ENCODE results near the gene KIF1C.

The KIF1C gene

DNA sequence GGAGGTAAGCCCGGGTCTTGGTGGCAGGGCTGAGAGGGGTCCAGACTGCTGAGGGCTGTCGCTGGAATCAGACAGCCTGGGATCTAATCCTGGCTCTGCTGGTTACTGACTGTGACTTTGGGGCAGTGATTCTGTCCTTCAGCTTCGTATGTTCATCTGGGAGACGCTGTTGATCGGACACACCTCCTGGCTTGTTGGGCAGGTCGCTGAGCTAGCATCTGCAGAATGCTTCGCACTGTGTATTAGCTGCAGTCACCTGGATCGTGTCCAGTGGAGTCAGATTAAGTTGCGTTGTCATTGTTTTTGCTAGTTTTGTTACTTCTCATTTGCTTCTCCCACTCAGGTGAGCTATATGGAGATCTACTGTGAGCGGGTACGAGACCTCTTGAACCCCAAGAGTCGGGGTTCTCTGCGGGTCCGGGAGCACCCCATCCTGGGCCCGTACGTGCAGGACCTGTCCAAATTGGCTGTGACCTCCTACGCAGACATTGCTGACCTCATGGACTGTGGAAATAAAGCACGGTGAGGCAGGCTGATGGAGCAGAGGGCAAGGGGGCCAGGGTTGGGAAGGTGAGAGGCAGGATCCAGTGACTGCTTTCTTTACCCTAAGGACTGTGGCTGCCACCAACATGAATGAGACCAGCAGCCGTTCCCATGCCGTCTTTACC, 4.5 kb downstream of the KIF1C start:
- DNase-seq, result no peak

DNA sequence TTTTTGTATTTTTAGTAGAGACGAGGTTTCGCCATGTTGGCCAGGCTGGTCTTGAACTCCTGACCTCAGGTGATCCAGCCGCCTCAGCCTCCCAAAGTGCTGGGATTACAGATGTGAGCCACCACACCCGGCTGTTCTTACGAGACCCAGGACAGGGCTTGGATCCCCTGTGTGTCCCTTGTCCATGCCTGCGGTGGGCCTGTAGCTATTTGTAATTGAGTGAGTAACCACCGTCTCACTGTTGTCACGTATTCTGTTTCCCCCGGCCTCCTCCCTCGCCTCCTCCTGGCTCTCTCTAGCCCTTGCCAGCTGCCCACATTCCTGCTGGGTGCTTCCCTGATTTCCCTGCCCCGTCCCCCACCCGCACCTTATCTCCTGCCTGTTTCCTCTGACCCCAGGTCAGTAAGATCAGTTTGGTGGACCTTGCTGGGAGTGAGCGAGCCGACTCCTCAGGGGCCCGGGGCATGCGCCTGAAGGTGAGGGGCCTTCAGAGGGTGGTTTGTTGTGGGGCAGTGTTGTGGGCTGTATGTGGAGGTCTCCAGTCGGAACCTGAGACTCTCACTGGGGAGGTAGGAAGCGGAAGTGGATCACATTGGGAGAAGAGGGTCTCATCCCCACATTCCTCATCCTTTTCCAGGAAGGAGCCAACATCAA, 5.6 kb downstream of the KIF1C start:
- no peak for DNase-seq

DNA sequence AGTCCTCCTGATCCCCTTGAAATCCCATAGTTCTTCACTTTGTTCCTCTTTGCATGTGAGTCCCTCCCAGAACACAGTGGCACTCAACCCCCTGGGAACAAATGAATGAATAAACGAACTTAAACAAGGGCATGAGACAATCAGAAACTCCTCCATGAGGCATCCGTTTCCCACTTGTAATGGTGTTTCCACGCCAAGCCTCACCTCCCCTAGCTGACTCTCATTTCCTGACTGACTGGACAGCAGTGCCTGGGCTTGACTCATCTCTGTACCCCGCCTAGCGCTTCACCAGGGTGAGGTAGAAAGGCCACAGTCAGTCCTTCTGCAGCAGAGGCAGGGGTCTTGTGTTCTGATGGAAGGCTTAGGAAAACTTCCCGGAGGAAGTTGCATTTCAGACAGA, 14.2 kb downstream of the KIF1C start:
- peak; percentile 80 for DNase-seq

GRCh38 chr17:5014357-5014756, 16.6 kb downstream of the KIF1C start:
- no peak for DNase-seq

- peak; percentile 41 for DNase-seq
These were observed 21.8 kb downstream of the KIF1C start for GRCh38 chr17:5019475-5019956.

DNA sequence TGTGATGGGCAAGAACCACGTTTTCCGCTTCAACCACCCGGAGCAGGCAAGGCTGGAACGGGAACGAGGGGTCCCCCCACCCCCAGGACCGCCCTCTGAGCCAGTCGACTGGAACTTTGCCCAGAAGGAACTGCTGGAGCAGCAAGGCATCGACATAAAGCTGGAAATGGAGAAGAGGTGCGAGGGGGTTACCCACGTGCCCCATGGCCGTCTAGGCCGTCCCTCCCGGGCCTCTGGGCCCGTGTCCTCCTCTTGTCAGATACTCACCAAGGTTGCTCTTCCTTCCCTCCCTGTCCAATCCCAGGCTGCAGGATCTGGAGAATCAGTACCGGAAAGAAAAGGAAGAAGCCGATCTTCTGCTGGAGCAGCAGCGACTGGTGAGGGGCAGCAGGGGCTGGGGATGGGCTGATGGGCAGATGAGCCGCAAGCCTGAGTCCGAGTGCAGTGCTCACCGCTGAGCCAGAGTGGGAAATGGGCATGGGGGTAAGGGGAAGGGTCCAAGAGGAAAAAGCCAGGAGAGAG, 22.8 kb downstream of the KIF1C start:
- no peak for DNase-seq

GRCh38 chr17:5022171-5022711, 24.5 kb downstream of the KIF1C start:
- DNase-seq, result no peak

DNA sequence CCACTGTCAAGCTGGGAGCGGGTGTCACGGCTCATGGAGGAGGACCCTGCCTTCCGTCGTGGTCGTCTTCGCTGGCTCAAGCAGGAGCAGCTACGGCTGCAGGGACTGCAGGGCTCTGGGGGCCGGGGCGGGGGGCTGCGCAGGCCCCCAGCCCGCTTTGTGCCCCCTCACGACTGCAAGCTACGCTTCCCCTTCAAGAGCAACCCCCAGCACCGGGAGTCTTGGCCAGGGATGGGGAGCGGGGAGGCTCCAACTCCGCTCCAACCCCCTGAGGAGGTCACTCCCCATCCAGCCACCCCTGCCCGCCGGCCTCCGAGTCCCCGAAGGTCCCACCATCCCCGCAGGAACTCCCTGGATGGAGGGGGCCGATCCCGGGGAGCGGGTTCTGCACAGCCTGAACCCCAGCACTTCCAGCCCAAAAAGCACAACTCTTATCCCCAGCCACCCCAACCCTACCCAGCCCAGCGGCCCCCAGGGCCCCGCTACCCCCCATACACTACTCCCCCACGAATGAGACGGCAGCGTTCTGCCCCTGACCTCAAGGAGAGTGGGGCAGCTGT, 25.9 kb downstream of the KIF1C start:
- DNase-seq, result no peak

DNA sequence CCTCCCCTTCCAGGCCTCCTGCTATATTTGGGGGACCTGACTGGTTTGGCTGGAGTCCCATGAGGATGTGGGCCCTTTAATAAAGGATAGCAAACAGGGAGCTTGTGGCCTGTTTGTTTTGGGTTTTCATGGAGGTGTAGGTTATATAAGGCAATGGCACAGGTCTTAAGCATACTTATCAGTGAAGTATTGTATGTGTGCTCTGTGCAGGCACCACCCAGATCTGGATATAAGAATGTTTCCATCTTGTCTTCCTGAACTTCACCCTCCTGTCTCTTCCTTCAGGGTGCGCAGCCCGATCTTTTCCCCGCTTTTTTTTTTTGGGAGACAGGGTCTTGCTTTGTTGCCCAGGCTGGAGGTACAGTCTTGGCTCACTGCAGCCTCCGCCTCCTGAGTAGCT, 26.9 kb downstream of the KIF1C start:
- no peak for DNase-seq

- DNase-seq, result no peak
These were observed 29.5 kb downstream of the KIF1C start for GRCh38 chr17:5027299-5027698.

- peak; percentile 65 for DNase-seq
These were observed 30.2 kb downstream of the KIF1C start for GRCh38 chr17:5027916-5028315.

GRCh38 chr17:5030168-5030567, 32.4 kb downstream of the KIF1C start:
- peak; percentile 31 for DNase-seq

DNA sequence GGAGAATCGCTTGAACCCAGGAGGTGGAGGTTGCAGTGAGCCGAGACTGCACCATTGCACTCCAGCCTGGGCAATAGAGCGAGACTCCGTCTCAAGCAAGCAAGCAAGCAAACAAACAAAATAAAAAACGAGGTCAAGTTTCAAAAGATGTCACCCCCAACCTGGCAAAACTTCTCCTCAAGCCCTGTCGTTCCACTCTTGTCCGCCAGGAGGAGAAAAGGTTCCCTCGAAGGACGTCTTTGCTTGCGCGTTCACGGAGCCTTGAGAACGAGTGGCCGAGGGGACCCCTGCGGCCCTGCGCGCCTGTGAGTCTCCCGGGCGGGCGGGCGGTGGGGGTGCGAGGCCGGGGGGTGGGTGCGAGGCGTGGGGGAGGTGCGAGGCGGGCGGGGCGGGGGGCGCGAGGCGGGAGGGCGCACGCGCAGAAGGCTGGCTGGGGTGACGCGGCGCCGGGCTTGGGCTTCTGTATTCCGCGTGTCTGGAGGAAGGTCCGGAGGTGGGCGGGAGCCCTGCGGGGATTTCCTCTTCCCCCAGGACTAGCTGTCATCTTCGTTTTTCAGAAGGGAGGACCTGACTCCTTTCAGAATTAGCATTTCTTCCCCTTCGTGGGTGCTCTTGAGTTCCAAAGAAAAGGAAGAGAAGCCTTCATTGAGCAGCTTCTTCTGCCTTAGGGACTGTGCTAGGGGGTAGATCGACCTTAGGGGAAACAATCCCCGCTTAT, 33.8 kb downstream of the KIF1C start:
- DNase-seq, result peak; percentile 98

GRCh38 chr17:5032865-5033264, 35.1 kb downstream of the KIF1C start:
- no peak for DNase-seq

GRCh38 chr17:5033352-5034015, 35.7 kb downstream of the KIF1C start:
- DNase-seq, result no peak

DNA sequence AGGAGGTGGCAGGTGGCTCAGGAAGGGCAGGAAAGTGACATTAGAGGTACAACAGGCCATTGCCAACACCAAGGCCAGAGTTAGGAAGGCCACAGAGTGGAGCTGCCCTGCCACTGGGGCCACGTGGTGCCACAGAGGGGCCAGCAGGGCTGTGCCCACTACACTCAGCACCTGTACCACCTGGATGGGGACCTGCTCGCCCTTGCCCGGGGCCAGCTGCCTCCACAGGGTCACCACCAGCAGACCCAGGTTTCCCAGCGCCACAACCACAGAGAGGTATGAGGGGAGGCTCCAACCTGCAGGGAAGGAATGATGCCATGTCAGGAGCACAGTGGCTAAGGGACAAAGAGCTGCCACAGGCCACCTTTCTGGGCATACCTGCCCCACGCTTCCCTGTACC, 36.3 kb downstream of the KIF1C start:
- DNase-seq, result no peak

DNA sequence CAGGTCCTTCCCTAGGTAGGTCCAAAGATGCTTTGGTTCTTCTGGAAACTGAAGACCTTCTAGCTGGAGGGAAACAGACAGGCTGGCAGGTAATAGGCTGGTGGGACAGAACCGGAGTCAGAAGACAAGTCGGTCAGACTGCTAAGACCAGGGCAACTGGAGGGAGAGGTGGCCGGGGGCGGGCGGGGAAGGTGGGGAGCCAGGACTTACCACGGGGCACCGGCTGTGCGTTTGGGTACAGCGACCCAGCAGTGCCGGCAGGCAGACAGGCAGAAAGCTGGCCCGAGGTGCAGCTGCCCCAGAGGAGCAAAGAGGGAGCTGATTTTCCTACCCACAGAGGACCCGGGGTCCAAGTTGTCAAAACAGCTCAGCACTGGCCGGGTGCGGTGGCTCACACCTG, 36.9 kb downstream of the KIF1C start:
- no peak for DNase-seq

GRCh38 chr17:5035315-5035714, 37.6 kb downstream of the KIF1C start, which contains the start of gene SLC52A1:
SLC52A1 (minus strand) TSS chr17:5035426; CDS start chr17:5034606, 820 bp downstream.
- DNase-seq, result no peak

DNA sequence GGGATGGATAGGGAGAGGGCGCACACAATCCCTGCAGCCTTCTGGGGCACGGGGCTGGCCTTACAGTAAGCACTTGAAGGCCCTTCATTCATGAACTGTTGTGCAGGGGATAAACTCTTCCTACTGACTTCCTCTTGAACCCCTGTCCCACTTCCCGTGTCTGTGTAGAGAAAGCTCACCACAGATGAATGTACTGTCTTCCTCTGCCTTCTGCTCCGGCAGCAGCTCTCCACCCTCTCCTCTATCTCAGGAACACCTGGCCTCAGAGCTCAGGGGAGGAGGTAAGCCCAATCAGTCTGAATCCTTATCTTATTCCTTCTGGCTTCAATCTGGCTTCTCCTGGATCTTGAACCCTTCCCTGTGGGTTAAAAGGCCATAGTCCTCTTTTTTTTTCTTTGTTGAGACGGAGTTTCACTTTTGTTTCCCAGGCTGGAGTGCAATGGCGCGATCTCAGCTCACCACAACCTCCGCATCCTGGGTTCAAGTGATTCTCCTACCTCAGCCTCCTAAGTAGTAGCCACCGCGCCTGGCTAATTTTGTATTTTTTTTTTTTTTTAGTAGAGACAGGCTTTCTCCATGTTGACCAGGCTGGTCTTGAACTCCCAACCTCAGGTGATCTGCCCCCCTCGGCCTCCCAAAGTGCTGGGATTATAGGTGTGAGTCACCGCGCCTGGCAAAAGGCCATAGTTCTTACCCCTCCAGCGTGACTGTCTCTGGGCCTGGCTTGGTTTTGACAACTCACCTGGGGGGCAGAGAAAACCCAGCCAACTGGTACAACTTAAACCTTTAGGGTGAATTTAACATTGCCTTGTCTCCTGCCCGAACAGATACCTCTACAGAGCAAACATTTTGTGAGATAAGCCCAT, 44.6 kb downstream of the KIF1C start:
- DNase-seq, result no peak

- DNase-seq, result no peak
These were observed 45.8 kb downstream of the KIF1C start for GRCh38 chr17:5043524-5043923.

DNA sequence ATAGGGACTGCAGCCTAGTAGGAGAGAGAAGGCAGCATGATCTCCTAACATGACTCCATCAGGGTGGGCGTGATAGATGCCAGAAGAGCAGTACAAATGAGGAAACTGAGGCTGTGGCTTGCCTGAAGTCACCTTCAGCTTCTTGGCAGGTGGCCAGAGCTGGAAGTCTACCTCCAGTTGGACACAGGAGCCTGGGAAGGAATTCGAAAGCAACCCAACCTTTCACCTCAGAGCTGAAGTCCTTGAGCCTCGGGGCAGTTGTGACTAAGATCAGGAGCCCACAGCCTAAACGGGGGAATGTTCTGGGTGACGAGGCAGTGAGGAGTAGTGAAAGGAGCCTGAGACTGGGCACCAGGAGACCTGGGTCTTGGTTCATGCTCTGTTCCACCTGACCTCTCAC, 46.9 kb downstream of the KIF1C start:
- no peak for DNase-seq

- DNase-seq, result no peak
These were observed 47.7 kb downstream of the KIF1C start for GRCh38 chr17:5045496-5045895.
